HepG2 (cell line): ENCODE measurements around the gene TBX15. TPM values are rescaled to one million over a fixed set of nuclear protein-coding genes. Genes with fewer than 3 reads are reported as not detected.

Source experiments
- ATAC-seq: fragments of 200-7000 bp; cut with Tn5 transposase; 3 replicates; pipeline ENCODE4 v1.9.1; 2020; ENCODE audit warnings: mild to moderate bottlenecking, moderate library complexity
- BruUV-seq: library from RNA; stranded (reverse); fragments of 400-500 nt; replicated peaks from 2 replicates; lab custom pipeline; 2021; lab: Mats Ljungman, UMichigan
- CTCF ChIA-PET: fragments of 300-600 bp; formaldehyde crosslinking; extraction: SDS; loops from one replicate; lab custom pipeline; 2021; ENCODE audit warnings: low total read pairs, inconsistent platforms, low intra/inter-chr PET ratio; lab: Yijun Ruan, JAX
- POLR2A ChIA-PET: fragments of 350-600 bp; sonication (Branson Sonifier 250); formaldehyde crosslinking; loops from one replicate; lab custom pipeline; 2020; ENCODE audit warnings: antibody characterized with exemption, inconsistent platforms; lab: Yijun Ruan, JAX
- DNase-seq: peaks from one replicate; pipeline ENCODE4 v3.0.0-alpha.2; 2015; ENCODE audit warnings: low spot score
- FAIRE-seq: peaks from 3 replicates; lab custom pipeline; 2011; peaks lifted over from hg19 to GRCh38; lab: Jason Lieb, UNC
- H2AFZ ChIP-seq: one replicate; pipeline ENCODE4 v1.6.1; 2011; ENCODE audit warnings: low read length, inconsistent platforms
- H3K27ac ChIP-seq: fragments of 300-600 bp; 3 replicates; pipeline ENCODE4 v1.8.0; 2011; ENCODE audit warnings: mixed run types, mild to moderate bottlenecking, mixed read lengths, low read length, inconsistent platforms; ENCODE audit not compliant: insufficient read depth; ENCODE audit errors: extremely low read length
- H3K27me3 ChIP-seq, 2 experiments: fragments of 200-600 bp in 1 of 2; 2 replicates in 1 of 2; 3 replicates in 1 of 2; pipeline versions ENCODE4 v1.6.0 to v1.8.0; 2011; ENCODE audit warnings: low read length in 2 of 2, mild to moderate bottlenecking in 2 of 2, moderate library complexity in 2 of 2, inconsistent platforms in 1 of 2; ENCODE audit not compliant: insufficient read depth in 2 of 2, control insufficient read depth in 1 of 2
- H3K36me3 ChIP-seq, 2 experiments: fragments of 200-600 bp in 1 of 2; replicated peaks in 1 of 2; 2 replicates in 1 of 2; 3 replicates in 1 of 2; pipeline versions ENCODE4 v1.5.1 to v1.8.0; 2011; ENCODE audit warnings: low read length in 2 of 2, inconsistent platforms in 1 of 2; ENCODE audit not compliant: insufficient read depth in 2 of 2, control insufficient read depth in 1 of 2
- H3K4me1 ChIP-seq: 2 replicates; pipeline ENCODE4 v1.5.1; 2012; ENCODE audit warnings: low read length, inconsistent platforms; ENCODE audit not compliant: insufficient read depth
- H3K4me2 ChIP-seq: 2 replicates; pipeline ENCODE4 v1.6.0; 2011; ENCODE audit warnings: low read depth, low read length, inconsistent platforms
- H3K4me3 ChIP-seq, 3 experiments: fragments of 200-600 bp in 1 of 3; sonication (generic), shearing (Covaris generic) in 1 of 3; replicated peaks in 1 of 3; 2 replicates each; pipeline ENCODE4 v1.5.1; 2011 to 2016; ENCODE audit warnings: low read length in 3 of 3, inconsistent platforms in 2 of 3, low read depth in 2 of 3, mild to moderate bottlenecking in 2 of 3, control low read depth in 1 of 3, mixed read lengths in 1 of 3; ENCODE audit not compliant: insufficient read depth in 1 of 3
- H3K79me2 ChIP-seq: one replicate; pipeline ENCODE4 v1.6.1; 2011; ENCODE audit warnings: low read length, inconsistent platforms; ENCODE audit not compliant: insufficient read depth
- H3K9ac ChIP-seq: 2 replicates; pipeline ENCODE4 v1.6.0; 2011; ENCODE audit warnings: mild to moderate bottlenecking, low read depth, low read length, inconsistent platforms; ENCODE audit not compliant: insufficient read depth
- H3K9me3 ChIP-seq: 2 replicates; pipeline ENCODE4 v1.5.1; 2012; ENCODE audit warnings: mild to moderate bottlenecking, low read length
- H4K20me1 ChIP-seq: 2 replicates; pipeline ENCODE4 v1.6.0; 2011; ENCODE audit warnings: inconsistent platforms, mild to moderate bottlenecking, low read length, moderate library complexity; ENCODE audit not compliant: insufficient read depth
- CENPX ChIP-seq: sonication (generic); formaldehyde crosslinking; IDR thresholded peaks from 2 replicates; pipeline ENCODE4 v1.9.0; 2021; ENCODE audit warnings: mild to moderate bottlenecking, missing genetic modification reagents, moderate library complexity
- CHD4 ChIP-seq: fragments of 200-600 bp; sonication (generic); IDR thresholded peaks from 2 replicates; pipeline ENCODE4 v1.7.0; 2017; ENCODE audit warnings: mild to moderate bottlenecking, low read length, borderline replicate concordance
- DR1 ChIP-seq: sonication (generic); formaldehyde crosslinking; IDR thresholded peaks from 2 replicates; pipeline ENCODE4 v1.8.0; 2021; ENCODE audit warnings: mild to moderate bottlenecking, missing genetic modification reagents, inconsistent platforms
- GPBP1L1 ChIP-seq: sonication (generic); formaldehyde crosslinking; IDR thresholded peaks from 2 replicates; pipeline ENCODE4 v1.5.0; 2020; ENCODE audit warnings: mild to moderate bottlenecking, missing genetic modification reagents
- KLF6 ChIP-seq: IDR thresholded peaks from 2 replicates; pipeline ENCODE4 v1.8.0; 2016; ENCODE audit warnings: missing biosample characterization, missing genetic modification reagents
- KMT2A ChIP-seq: sonication (generic); formaldehyde crosslinking; IDR thresholded peaks from 2 replicates; pipeline ENCODE4 v1.4.0; 2020; ENCODE audit warnings: missing genetic modification reagents
- RFX1 ChIP-seq: fragments of 450-650 bp; IDR thresholded peaks from 2 replicates; pipeline ENCODE4 v1.6.1; 2017
- ZNF124 ChIP-seq: sonication (generic); formaldehyde crosslinking; IDR thresholded peaks from 2 replicates; pipeline ENCODE4 v1.4.0; 2020; ENCODE audit warnings: missing genetic modification reagents
- ZNF331 ChIP-seq: sonication (generic); formaldehyde crosslinking; IDR thresholded peaks from 2 replicates; pipeline ENCODE4 v1.4.0; 2020; ENCODE audit warnings: missing genetic modification reagents
- ZNF598 ChIP-seq: sonication (generic); formaldehyde crosslinking; IDR thresholded peaks from 2 replicates; pipeline ENCODE4 v1.5.1; 2020; ENCODE audit warnings: mild to moderate bottlenecking, missing genetic modification reagents, borderline replicate concordance
- ZNF747 ChIP-seq: sonication (generic); formaldehyde crosslinking; IDR thresholded peaks from 2 replicates; pipeline ENCODE4 v1.8.1; 2023; ENCODE audit warnings: missing genetic modification reagents, mild to moderate bottlenecking, borderline replicate concordance
- ZSCAN22 ChIP-seq: sonication (generic); formaldehyde crosslinking; IDR thresholded peaks from 2 replicates; pipeline ENCODE4 v1.4.0; 2020; ENCODE audit warnings: mild to moderate bottlenecking, missing genetic modification reagents
- WGBS: methylation state at CpG from one replicate; pipeline ENCODE4 v1.1.6; 2017; ENCODE audit warnings: low lambda C conversion rate; 5-methylcytosine and 5-hydroxymethylcytosine counted together
- in situ Hi-C: cut with HindIII; loops from 2 replicates; pipeline ENCODE4 v1.10.0; 2017; ENCODE audit warnings: low pct_unique_long_range_greater_than_20kb; ENCODE audit not compliant: extremely low pct_ligation_motif_present
- intact Hi-C: fragments of 100-400 bp; cut with micrococcal nuclease; formaldehyde crosslinking; loops from one replicate; pipeline ENCODE4 v1.10.0; 2022; ENCODE audit not compliant: unreplicated experiment
- polyA plus RNA-seq, 8 experiments: library from polyadenylated mRNA; depleted of rRNA in 3 of 8; stranded (reverse) in 7 of 8; unstranded in 1 of 8; fragments of >200 nt; fragmentation: Illumina TruSeq in 4 of 8; extraction: Trizol in 4 of 8; gene quantifications; 2 replicates each; pipeline versions ENCODE4 v1.2.1 to v1.2.3, GENCODE V29; 2011 to 2016; ENCODE audit warnings: low read depth in 4 of 8, missing spikeins in 1 of 8, mixed read lengths in 1 of 8; ENCODE audit not compliant: insufficient read depth in 1 of 8
- total RNA-seq, 5 experiments: library from RNA; depleted of rRNA; stranded (reverse); fragments of >200 nt; fragmentation: Illumina TruSeq; extraction: Trizol; gene quantifications; 2 replicates each; pipeline ENCODE4 v1.2.3, GENCODE V29; 2016; ENCODE audit warnings: low read depth in 1 of 5
- TF ChIP-seq, protein P1 (sequence below): sonication (generic); formaldehyde crosslinking; IDR thresholded peaks from 2 replicates; pipeline ENCODE4 v1.4.0; 2020; ENCODE audit warnings: mild to moderate bottlenecking, missing genetic modification reagents
- TF ChIP-seq, protein P2 (sequence below): sonication (generic); formaldehyde crosslinking; IDR thresholded peaks from 2 replicates; pipeline ENCODE4 v1.4.0; 2020; ENCODE audit warnings: missing genetic modification reagents

TBX15 gene
- total and polyA plus RNA-seq, 2 of the 13 experiments (the other 11 are each of a cell fraction or from before 2014, with no cell fraction given): 0.42 to 1.9 TPM

DNA sequence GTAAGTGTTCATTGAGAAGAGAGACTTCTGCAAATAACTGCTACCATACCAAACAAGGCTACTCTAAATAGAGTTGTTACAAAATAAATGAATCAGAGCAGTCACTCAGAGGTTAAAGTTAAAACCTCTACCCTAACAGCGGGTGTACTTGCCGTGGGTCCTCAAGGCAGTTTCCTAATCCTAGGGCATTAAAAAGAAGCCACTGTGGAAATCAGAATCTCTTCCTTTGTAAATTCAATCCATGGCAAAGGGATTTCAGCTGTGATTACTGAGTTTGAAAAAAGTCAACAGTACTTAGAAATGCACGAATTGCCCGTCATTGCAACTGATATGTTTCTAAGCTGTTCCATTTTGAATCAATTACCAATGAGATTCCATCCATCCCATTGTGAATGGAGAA is 13.5 kb downstream of the TBX15 start:
- Histone ChIP-seq H3K9ac (no peak overlapping the region), H3K9me3 (no peaks in the 10 kb centered on the region), H3K27ac (no peak overlapping the region), H3K79me2 (no peaks in the 10 kb centered on the region), H2AFZ (no peak overlapping the region), H3K4me2 (no peak overlapping the region), H3K4me3 (no peak overlapping the region), H4K20me1 (no peaks in the 10 kb centered on the region), H3K4me1 (peaks cover 9% of the 10 kb centered on the region; the same call in 1 of the 2 replicates), H3K27me3 (no peaks in the 10 kb centered on the region), H3K36me3 (no peaks in the 10 kb centered on the region)
- ChIA-PET CTCF (no interaction called here), POLR2A (no interaction called here)
- intact Hi-C loops: no loop called here
- in situ Hi-C loops: no loop called here
- WGBS: 28% methylated on average over 4 of the region's 4 CpGs
- no TSS peak for BruUV-seq
- TF ChIP-seq ZSCAN22 (CRISPR knock-in tag) (no peak), ZNF124 (CRISPR knock-in tag) (no peak)
- TF ChIP-seq, protein P1, sequence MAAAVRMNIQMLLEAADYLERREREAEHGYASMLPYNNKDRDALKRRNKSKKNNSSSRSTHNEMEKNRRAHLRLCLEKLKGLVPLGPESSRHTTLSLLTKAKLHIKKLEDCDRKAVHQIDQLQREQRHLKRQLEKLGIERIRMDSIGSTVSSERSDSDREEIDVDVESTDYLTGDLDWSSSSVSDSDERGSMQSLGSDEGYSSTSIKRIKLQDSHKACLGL (CRISPR knock-in tag): no peak
- no peak for FAIRE-seq
- no peak for ATAC-seq
- DNase-seq: no peak

GRCh38 chr1:118973531-118974137 is 14.5 kb downstream of the TBX15 start:
- Histone ChIP-seq H4K20me1 (no peaks in the 10 kb centered on the region), H3K27ac (no peak overlapping the region), H3K9ac (no peak overlapping the region), H3K9me3 (no peaks in the 10 kb centered on the region), H3K27me3 (no peaks in the 10 kb centered on the region), H3K79me2 (no peaks in the 10 kb centered on the region), H3K4me3 (no peak overlapping the region), H3K36me3 (no peaks in the 10 kb centered on the region), H3K4me2 (no peak overlapping the region), H3K4me1 (peaks cover 9% of the 10 kb centered on the region; the same call in 1 of the 2 replicates), H2AFZ (no peak overlapping the region)
- POLR2A ChIA-PET: no interaction called here
- WGBS: 96% methylated on average over 5 of the region's 5 CpGs
- ATAC-seq: no peak
- no peak for DNase-seq
- FAIRE-seq: no peak
- CTCF ChIA-PET: no interaction called here
- in situ Hi-C loops: no loop called here
- no TSS peak for BruUV-seq
- intact Hi-C loops: no loop called here
- TF ChIP-seq ZNF598 (CRISPR knock-in tag) (no peak), ZNF331 (CRISPR knock-in tag) (no peak), KLF6 (CRISPR knock-in tag) (no peak), DR1 (CRISPR knock-in tag) (no peak), KMT2A (no peak), GPBP1L1 (CRISPR knock-in tag) (no peak), RFX1 (no peak), CENPX (no peak), CHD4 (no peak), ZNF747 (no peak)
- TF ChIP-seq, protein P2, sequence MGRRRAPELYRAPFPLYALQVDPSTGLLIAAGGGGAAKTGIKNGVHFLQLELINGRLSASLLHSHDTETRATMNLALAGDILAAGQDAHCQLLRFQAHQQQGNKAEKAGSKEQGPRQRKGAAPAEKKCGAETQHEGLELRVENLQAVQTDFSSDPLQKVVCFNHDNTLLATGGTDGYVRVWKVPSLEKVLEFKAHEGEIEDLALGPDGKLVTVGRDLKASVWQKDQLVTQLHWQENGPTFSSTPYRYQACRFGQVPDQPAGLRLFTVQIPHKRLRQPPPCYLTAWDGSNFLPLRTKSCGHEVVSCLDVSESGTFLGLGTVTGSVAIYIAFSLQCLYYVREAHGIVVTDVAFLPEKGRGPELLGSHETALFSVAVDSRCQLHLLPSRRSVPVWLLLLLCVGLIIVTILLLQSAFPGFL (CRISPR knock-in tag): no peak
